ENCODE data around the gene RTL1. TPM values are rescaled to one million over a fixed set of nuclear protein-coding genes. Genes with fewer than 3 reads are reported as not detected.

The RTL1 gene
- total RNA-seq, 1 donor from 2014 or later, result not detected

- TF ChIP-seq CTCF (IDR thresholded peaks at IDR 0.05), result no peak
- no peak for DNase-seq (ENCODE audit: extremely low spot score, unreplicated experiment)
- peaks cover 9% of the 10 kb centered on the region for H3K9me3 Mint-ChIP-seq (ENCODE audit: unreplicated experiment)
- H3K4me3 Mint-ChIP-seq (ENCODE audit: unreplicated experiment), result no peak overlapping the region
- no peaks in the 10 kb centered on the region for H3K4me1 Mint-ChIP-seq (ENCODE audit: unreplicated experiment)
- no peak overlapping the region for H3K27ac Mint-ChIP-seq (ENCODE audit: unreplicated experiment)
- no peaks in the 10 kb centered on the region for H3K36me3 Mint-ChIP-seq (ENCODE audit: unreplicated experiment)
- H3K27me3 Mint-ChIP-seq (ENCODE audit: unreplicated experiment), result no peaks in the 10 kb centered on the region
These were observed 24.3 kb downstream of the RTL1 start for GRCh38 chr14:100879194-100879593.

GRCh38 chr14:100878271-100879146, 25.0 kb downstream of the RTL1 start:
- H3K9me3 Mint-ChIP-seq (ENCODE audit: unreplicated experiment), result peaks cover 9% of the 10 kb centered on the region
- H3K36me3 Mint-ChIP-seq (ENCODE audit: unreplicated experiment), result no peaks in the 10 kb centered on the region
- DNase-seq (ENCODE audit: extremely low spot score, unreplicated experiment), result no peak
- no peak overlapping the region for H3K27ac Mint-ChIP-seq (ENCODE audit: unreplicated experiment)
- H3K4me3 Mint-ChIP-seq (ENCODE audit: unreplicated experiment), result no peak overlapping the region
- no peaks in the 10 kb centered on the region for H3K4me1 Mint-ChIP-seq (ENCODE audit: unreplicated experiment)
- no peak for TF ChIP-seq CTCF (IDR thresholded peaks at IDR 0.05)
- H3K27me3 Mint-ChIP-seq (ENCODE audit: unreplicated experiment), result no peaks in the 10 kb centered on the region

- peaks cover 8% of the 10 kb centered on the region for H3K9me3 Mint-ChIP-seq (ENCODE audit: unreplicated experiment)
- TF ChIP-seq CTCF (IDR thresholded peaks at IDR 0.05), result no peak
- no peaks in the 10 kb centered on the region for H3K4me1 Mint-ChIP-seq (ENCODE audit: unreplicated experiment)
- H3K27ac Mint-ChIP-seq (ENCODE audit: unreplicated experiment), result no peak overlapping the region
- no peaks in the 10 kb centered on the region for H3K27me3 Mint-ChIP-seq (ENCODE audit: unreplicated experiment)
- no peak overlapping the region for H3K4me3 Mint-ChIP-seq (ENCODE audit: unreplicated experiment)
- DNase-seq (ENCODE audit: extremely low spot score, unreplicated experiment), result no peak
- H3K36me3 Mint-ChIP-seq (ENCODE audit: unreplicated experiment), result no peaks in the 10 kb centered on the region
These were observed 27.5 kb downstream of the RTL1 start for GRCh38 chr14:100875861-100876590.

GRCh38 chr14:100875126-100875525, 28.4 kb downstream of the RTL1 start:
- no peak for DNase-seq (ENCODE audit: extremely low spot score, unreplicated experiment)
- no peak for TF ChIP-seq CTCF (IDR thresholded peaks at IDR 0.05)
- Mint-ChIP-seq H3K27ac (ENCODE audit: unreplicated experiment) (no peak overlapping the region), H3K4me3 (ENCODE audit: unreplicated experiment) (no peak overlapping the region), H3K36me3 (ENCODE audit: unreplicated experiment) (no peaks in the 10 kb centered on the region), H3K4me1 (ENCODE audit: unreplicated experiment) (no peaks in the 10 kb centered on the region), H3K27me3 (ENCODE audit: unreplicated experiment) (no peaks in the 10 kb centered on the region), H3K9me3 (ENCODE audit: unreplicated experiment) (peaks cover 8% of the 10 kb centered on the region)
